GM20431 (cell line): ENCODE data around the gene NCR3LG1.

ENCODE experiments used
- in situ Hi-C: fragments of 300-500 bp; cut with MseI, MboI; formaldehyde crosslinking; loops from one replicate; pipeline ENCODE4 v1.15.0; 2020; ENCODE audit warnings: low sequenced_read_pairs; ENCODE audit not compliant: unreplicated experiment

NCR3LG1 gene

GRCh38 chr11:17389957-17390649, 38.5 kb downstream of the NCR3LG1 start:
- in situ Hi-C loops: loop anchor here (10.0 kb wide), 1 partner anchor 115 kb away; no protein-coding TSS in a partner anchor

- in situ Hi-C loops: loop anchor here (10.0 kb wide), 1 partner anchor 113 kb away; no protein-coding TSS in a partner anchor
Observed at GRCh38 chr11:17391493-17392355, 40.1 kb downstream of the NCR3LG1 start.

GRCh38 chr11:17392872-17393271, 41.3 kb downstream of the NCR3LG1 start:
- in situ Hi-C loops: loop anchor here (10.0 kb wide), 1 partner anchor 112 kb away; no protein-coding TSS in a partner anchor

- in situ Hi-C loops: loop anchor here (10.0 kb wide), 1 partner anchor 111 kb away; no protein-coding TSS in a partner anchor
Observed at GRCh38 chr11:17393472-17393871, 41.9 kb downstream of the NCR3LG1 start.

GRCh38 chr11:17394743-17395390, 43.3 kb downstream of the NCR3LG1 start:
- in situ Hi-C loops: loop anchor here (10.0 kb wide), 1 partner anchor 110 kb away; no protein-coding TSS in a partner anchor

GRCh38 chr11:17395554-17395961, 44.0 kb downstream of the NCR3LG1 start:
- in situ Hi-C loops: loop anchor here (10.0 kb wide), 1 partner anchor 109 kb away; no protein-coding TSS in a partner anchor

- in situ Hi-C loops: loop anchor here (10.0 kb wide), 1 partner anchor 109 kb away; no protein-coding TSS in a partner anchor
Observed at GRCh38 chr11:17395978-17396377, 44.4 kb downstream of the NCR3LG1 start.

GRCh38 chr11:17396598-17397310, 45.2 kb downstream of the NCR3LG1 start:
- in situ Hi-C loops: loop anchor here (10.0 kb wide), 1 partner anchor 108 kb away; no protein-coding TSS in a partner anchor

- in situ Hi-C loops: loop anchor here (10.0 kb wide), 1 partner anchor 107 kb away; no protein-coding TSS in a partner anchor
Observed at GRCh38 chr11:17397311-17398002, 45.9 kb downstream of the NCR3LG1 start.

- in situ Hi-C loops: loop anchor here (10.0 kb wide), 1 partner anchor 106 kb away; no protein-coding TSS in a partner anchor
Observed at GRCh38 chr11:17399236-17399635, 47.6 kb downstream of the NCR3LG1 start.

- in situ Hi-C loops: no loop called here
Observed at GRCh38 chr11:17400048-17400775, 48.6 kb downstream of the NCR3LG1 start.

- in situ Hi-C loops: no loop called here
Observed at GRCh38 chr11:17401316-17401715, 49.7 kb downstream of the NCR3LG1 start.

- in situ Hi-C loops: no loop called here
Observed at GRCh38 chr11:17401841-17402240, 50.2 kb downstream of the NCR3LG1 start.

GRCh38 chr11:17402486-17402885, 50.9 kb downstream of the NCR3LG1 start:
- in situ Hi-C loops: no loop called here

GRCh38 chr11:17403980-17404759, 52.6 kb downstream of the NCR3LG1 start:
- in situ Hi-C loops: no loop called here

- in situ Hi-C loops: no loop called here
Observed at GRCh38 chr11:17405232-17406005, 53.8 kb downstream of the NCR3LG1 start.
